ENCODE measurements around the gene CCR7.

CCR7 gene

GRCh38 chr17:40597556-40598300, 32.5 kb upstream of the CCR7 start:
- TF ChIP-seq GABPA (IDR thresholded peaks at IDR 0.05; ENCODE audit: low read depth) (no peak), SPI1 (IDR thresholded peaks at IDR 0.05; ENCODE audit: borderline replicate concordance, low read depth) (no peak), REST (IDR thresholded peaks at IDR 0.05; ENCODE audit: insufficient replicate concordance, low read depth) (no peak), POLR2AphosphoS5 (IDR thresholded peaks at IDR 0.05; ENCODE audit: low read depth) (no peak), CTCF (IDR thresholded peaks at IDR 0.05; ENCODE audit: insufficient read depth, low read length) (no peak)
- DNase-seq (ENCODE audit: low read depth in 1 of 2, low spot score in 1 of 2), result no peak
- Histone ChIP-seq H3K27ac (replicated peaks) (no peak overlapping the region), H3K4me3 (replicated peaks; ENCODE audit: insufficient read depth, low read length) (no peak overlapping the region), H3K27me3 (ENCODE audit: insufficient read depth, poor library complexity, severe bottlenecking) (no peaks in the 10 kb centered on the region)

- Histone ChIP-seq H3K27ac (replicated peaks) (no peak overlapping the region), H3K4me3 (replicated peaks; ENCODE audit: insufficient read depth, low read length) (no peak overlapping the region), H3K27me3 (ENCODE audit: insufficient read depth, poor library complexity, severe bottlenecking) (no peaks in the 10 kb centered on the region)
- TF ChIP-seq SPI1 (IDR thresholded peaks at IDR 0.05; ENCODE audit: borderline replicate concordance, low read depth), result no peak
- no peak for TF ChIP-seq CTCF (IDR thresholded peaks at IDR 0.05; ENCODE audit: insufficient read depth, low read length)
- TF ChIP-seq REST (IDR thresholded peaks at IDR 0.05; ENCODE audit: insufficient replicate concordance, low read depth), result no peak
- no peak for TF ChIP-seq GABPA (IDR thresholded peaks at IDR 0.05; ENCODE audit: low read depth)
- no peak for TF ChIP-seq POLR2AphosphoS5 (IDR thresholded peaks at IDR 0.05; ENCODE audit: low read depth)
- DNase-seq (ENCODE audit: low read depth in 1 of 2, low spot score in 1 of 2), result no peak
Measured at GRCh38 chr17:40597156-40597555, 31.9 kb upstream of the CCR7 start.

GRCh38 chr17:40596261-40596919, 31.1 kb upstream of the CCR7 start:
- Histone ChIP-seq H3K27ac (replicated peaks) (no peak overlapping the region), H3K27me3 (ENCODE audit: insufficient read depth, poor library complexity, severe bottlenecking) (no peaks in the 10 kb centered on the region), H3K4me3 (replicated peaks; ENCODE audit: insufficient read depth, low read length) (no peak overlapping the region)
- DNase-seq (ENCODE audit: low read depth in 1 of 2, low spot score in 1 of 2), result peak in 1 of 2 experiments; percentile 15
- TF ChIP-seq CTCF (IDR thresholded peaks at IDR 0.05; ENCODE audit: insufficient read depth, low read length) (no peak), SPI1 (IDR thresholded peaks at IDR 0.05; ENCODE audit: borderline replicate concordance, low read depth) (peak; percentile 85)

Measured in HL-60 (cell line).